Effector CD8-positive, alpha-beta T cell (primary cell): Measurements from ENCODE around the gene SLC25A53.

ENCODE experiments used
- DNase-seq: peaks from one replicate; lab custom pipeline; 2025; lab: John Stamatoyannopoulos, UW
- total RNA-seq, 4 experiments: gene quantifications; one replicate each; lab custom pipeline; 2026; lab: John Stamatoyannopoulos, UW

Gene SLC25A53, protein sequence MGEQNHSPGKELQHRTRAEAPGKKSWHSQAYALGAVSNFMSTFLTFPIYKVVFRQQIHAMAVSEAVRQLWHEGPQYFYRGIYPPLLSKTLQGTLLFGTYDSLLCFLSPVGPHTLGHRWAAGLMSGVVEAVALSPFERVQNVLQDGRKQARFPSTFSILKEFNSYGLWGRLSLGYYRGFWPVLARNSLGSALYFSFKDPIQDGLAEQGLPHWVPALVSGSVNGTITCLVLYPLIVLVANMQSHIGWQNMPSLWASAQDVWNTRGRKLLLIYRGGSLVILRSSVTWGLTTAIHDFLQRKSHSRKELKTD
- 9.4 to 50.0 (median 19.4) reads per million in 4 experiments for total RNA-seq

DNA sequence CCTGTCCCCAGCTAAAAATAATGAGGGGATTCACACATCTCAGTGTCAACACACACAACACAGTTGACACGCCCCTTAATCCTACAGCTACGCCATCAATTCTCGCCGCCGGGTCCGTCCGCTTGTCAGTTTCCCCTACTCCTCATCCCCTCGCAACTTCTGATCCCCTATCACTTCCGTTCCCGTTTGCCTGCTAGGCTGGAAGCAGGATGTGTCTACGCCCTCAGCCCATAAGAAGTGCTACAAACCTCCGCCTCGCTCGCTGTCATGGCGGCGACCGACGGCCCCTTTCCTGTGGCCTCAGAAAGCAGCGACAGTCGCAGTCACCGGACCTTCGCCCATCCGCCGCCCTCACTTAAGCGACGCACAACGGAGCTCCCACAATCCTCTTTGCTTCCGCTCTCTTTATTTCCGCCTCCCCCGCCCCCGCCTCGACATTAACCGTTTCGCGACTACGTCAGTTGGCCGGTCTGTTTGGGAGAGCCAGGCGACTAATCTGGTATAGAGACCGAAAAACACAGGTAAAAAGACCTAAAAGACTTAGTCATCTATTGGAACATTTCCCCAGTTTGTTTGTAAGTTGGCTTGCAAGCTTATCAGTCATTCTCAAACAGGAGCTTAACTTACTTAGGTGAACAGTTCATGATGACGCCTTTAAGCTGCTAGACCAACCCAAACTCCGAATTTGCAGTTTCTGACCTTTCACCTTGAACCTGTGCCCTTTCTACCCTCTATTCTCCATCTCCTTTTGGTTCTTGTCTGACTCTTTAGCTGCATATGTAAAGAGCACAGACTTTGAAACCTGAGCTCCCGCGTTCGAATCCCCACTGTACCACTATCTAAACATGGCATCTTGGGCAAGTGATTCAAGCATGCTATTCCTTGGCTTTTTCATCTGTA is at the start of gene SLC25A53:
TSS of gene SLC25A53 (minus strand) at position 380 of the 900 bp plus-strand sequence. CDS start 51,752 bp downstream, outside the sequence.
- peak; percentile 73 for DNase-seq

GRCh38 chrX:104205548-104205947 is 48.7 kb upstream of the SLC25A53 start:
- DNase-seq: no peak

- DNase-seq: no peak
Measured at GRCh38 chrX:104195489-104196084, 38.8 kb upstream of the SLC25A53 start.

- DNase-seq: no peak
Measured at GRCh38 chrX:104195013-104195412, 38.2 kb upstream of the SLC25A53 start.

- no peak for DNase-seq
Measured at GRCh38 chrX:104193485-104193884, 36.7 kb upstream of the SLC25A53 start.

GRCh38 chrX:104189837-104190236 is 33.0 kb upstream of the SLC25A53 start:
- DNase-seq: no peak

GRCh38 chrX:104187931-104188330 is 31.1 kb upstream of the SLC25A53 start:
- no peak for DNase-seq

DNA sequence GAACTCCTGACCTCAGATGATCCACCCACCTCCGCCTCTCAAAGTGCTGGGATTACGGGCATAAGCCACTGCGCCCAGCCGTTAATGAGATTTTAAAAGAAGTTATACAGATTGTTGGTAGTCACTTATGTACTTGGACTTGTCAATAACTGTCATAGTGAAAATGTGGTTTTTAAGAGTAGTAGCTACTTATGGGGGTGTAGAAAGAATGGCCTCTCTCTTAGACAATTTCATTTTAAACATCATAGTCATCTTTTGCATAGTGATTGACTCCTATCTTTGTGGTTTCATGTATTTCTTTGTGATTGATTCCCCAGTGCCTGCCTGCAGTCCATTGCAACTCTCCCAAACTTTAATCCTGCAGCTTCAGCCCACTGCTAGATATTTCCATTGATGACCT is 26.9 kb upstream of the SLC25A53 start:
- DNase-seq: no peak

- DNase-seq: no peak
Measured at GRCh38 chrX:104173841-104174240, 17.0 kb upstream of the SLC25A53 start.

- no peak for DNase-seq
Measured at GRCh38 chrX:104172788-104173187, 16.0 kb upstream of the SLC25A53 start.

- no peak for DNase-seq
Measured at GRCh38 chrX:104172121-104172520, 15.3 kb upstream of the SLC25A53 start.

GRCh38 chrX:104168127-104168526 is 11.3 kb upstream of the SLC25A53 start:
- no peak for DNase-seq

DNA sequence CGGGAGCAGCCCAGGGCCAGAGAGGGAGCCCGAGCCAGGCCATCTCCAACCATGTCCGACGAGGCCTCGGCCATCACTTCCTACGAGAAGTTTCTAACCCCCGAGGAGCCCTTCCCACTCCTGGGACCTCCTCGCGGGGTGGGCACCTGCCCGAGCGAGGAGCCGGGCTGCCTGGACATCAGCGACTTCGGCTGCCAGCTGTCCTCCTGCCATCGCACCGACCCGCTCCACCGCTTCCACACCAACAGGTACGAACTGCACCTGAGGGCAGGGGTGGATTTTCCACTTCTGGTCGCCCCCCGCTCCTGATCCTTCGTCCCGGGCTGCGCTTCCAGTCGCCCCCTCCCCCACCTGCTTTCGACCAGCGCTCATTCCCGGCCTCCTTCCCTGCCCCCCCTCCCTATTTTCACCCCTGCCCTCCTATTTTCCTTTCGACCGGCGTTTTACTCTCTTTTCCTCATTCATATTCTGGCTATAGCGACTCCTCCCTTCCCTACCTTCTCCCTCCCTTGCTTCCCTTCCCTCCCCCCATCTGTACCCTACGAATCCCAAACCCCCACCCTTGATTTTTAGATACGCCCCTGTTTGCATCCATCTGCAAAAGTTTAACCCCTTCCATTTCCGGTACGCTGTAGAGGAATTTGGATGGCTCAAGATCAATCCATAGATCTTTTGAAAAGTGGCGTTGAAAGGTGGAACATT is 10.1 kb upstream of the SLC25A53 start:
- DNase-seq: no peak

DNA sequence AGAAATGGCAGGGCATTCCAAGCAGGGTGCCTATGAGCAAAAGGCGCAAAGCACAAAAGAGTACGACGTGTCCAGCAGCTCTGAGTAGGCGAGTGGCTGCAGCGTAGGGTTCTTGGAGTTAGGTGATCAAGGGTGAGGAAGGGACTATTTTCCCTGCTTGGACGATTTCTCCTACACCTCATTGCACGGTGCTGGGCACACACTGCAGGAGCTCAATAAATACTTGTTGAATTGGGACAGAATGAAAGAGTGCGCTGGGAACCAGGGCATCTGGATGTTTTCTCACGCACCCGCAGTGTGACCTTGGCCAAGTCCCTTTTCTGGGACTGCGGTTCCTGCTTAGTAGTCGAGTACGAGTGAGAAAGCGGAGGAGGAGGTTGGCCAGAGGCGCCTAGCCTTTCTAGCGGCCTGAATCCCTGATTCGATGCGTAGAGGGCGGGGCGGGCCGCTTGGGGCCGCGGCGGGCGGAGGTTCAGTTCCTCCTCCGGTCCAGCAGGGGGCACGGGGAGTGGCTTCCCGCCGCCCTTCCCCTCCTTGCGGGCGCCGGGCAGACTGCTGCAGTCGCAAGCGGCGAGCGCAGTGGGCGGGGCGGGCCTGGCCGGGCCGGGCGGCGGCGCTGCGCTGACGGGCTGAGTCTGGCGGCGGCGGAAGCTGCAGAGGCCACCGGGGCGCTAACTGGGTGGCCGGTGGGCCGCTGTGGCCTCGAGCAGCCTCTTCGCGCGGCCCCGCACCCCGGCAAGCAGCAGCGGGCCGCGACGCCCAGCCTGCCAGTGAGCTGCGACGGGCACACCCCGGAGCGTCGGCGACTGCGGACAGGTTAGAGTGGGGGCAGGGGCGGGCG is 9.3 kb upstream of the SLC25A53 start, which contains the start of gene FAM199X:
TSS of gene FAM199X (plus strand) at position 560 of the 841 bp plus-strand sequence. CDS start 333 bp downstream, outside the sequence.
- peak; percentile 69 for DNase-seq

- no peak for DNase-seq
Measured at GRCh38 chrX:104151037-104151436, 5.8 kb downstream of the SLC25A53 start.

DNA sequence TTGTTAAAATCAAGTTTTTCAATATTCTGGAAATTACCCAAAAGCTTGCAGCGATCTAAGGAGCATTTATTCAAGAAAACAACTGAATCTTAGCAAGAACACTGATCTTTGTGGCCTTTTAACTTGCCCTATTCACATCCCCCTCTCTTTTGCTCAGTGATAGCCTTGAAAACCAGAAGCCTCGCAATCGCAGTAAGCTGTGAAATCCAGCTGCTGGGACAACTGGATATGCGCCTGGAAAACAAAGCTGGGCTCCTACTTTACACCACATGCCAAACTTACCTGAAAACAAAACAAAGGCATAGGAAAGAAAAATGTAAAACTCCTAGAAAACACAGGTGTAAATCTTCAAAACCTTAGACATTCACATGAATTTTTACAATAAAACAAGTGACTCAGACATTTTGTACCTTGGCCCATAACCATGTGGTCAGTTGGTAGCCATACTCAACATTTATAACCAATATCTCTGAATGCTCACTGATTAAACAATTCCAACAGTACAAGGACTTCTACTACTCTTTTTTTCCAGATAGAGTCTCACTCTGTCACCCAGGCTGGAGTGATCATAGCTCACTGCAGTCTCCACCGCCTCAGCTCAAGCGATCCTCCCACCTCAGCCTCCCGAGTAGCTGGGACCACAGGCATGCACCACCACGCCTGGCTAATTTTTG is 15.6 kb downstream of the SLC25A53 start:
- DNase-seq: no peak

GRCh38 chrX:104137496-104137895 is 19.3 kb downstream of the SLC25A53 start:
- no peak for DNase-seq

DNA sequence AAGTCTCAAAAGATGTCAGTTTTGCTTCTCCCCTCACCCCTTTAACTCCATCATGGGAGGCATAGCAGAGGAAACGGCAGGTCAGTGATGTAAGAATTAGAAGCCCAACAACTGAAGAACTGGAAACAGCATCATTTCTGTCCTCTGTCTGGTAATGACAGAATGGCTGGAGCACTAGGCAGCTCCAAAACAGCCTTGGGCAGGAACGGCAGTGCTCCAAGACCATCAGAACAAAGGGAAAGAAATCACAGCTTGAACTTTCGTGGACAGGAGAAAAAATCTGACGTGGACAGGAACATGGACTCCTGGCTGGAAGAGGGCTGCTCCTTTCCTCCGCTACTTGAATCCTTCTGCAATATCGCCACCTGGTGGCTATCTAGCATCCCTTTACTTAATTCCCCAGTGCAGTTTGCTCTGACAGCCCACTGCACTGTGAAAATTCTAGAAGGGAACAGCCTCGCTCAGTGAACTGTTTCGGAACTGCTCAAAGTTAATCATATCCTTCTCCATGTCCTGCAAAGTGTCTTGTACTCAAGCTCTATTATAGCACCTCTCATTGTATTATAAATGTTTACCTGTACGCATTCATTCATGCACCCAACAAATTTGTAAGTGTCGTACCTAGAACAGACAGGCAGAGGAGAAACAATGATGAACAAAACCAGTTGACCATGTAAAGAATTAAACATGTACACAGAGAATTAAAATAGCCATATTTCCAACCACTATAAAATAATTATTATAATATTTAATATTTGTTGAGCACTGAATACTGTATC is 20.4 kb downstream of the SLC25A53 start:
- DNase-seq: peak; percentile 40

DNA sequence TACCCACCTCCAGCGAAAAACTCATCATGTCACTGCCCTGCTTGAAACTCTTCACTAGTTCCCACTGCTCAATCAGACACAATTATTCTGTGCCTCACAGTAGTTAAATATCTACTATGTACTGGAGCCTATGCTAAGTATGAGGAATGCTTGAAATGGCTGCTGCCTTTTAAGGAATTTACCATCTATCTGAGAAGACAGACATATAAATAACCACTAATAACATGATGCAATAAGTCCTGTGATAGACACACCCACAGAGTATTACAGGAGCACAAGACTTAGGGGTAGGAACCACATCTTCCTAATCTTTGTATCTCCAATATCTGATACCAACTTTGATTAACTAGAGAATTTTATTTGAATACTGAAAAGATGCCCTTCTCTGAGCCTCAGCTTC is 21.1 kb downstream of the SLC25A53 start:
- no peak for DNase-seq
